NCI-H2196 (cell line): ENCODE data around the gene GMNN.
A peak's percentile ranks its signal among the peaks of the same experiment; 100 is the strongest.
"Not testable (repeated sequence)": the region's sequence is repeated elsewhere in the genome, so short reads cannot be mapped to it uniquely, and the experiment has no call there.

ENCODE experiments used
- DNase-seq: peaks from one replicate; lab custom pipeline; 2025; ENCODE audit not compliant: unreplicated experiment; lab: John Stamatoyannopoulos, UW

GMNN gene

GRCh38 chr6:24761193-24761835, 13.4 kb upstream of the GMNN start:
- no peak for DNase-seq

- DNase-seq: no peak
These were observed 12.9 kb upstream of the GMNN start for GRCh38 chr6:24761851-24762250.

- DNase-seq: peak; percentile 74
These were observed 11.2 kb upstream of the GMNN start for GRCh38 chr6:24763578-24763977.

- DNase-seq: not testable (repeated sequence)
These were observed 9.6 kb upstream of the GMNN start for GRCh38 chr6:24764833-24765828.

GRCh38 chr6:24765968-24766367, 8.8 kb upstream of the GMNN start:
- not testable (repeated sequence) for DNase-seq

GRCh38 chr6:24766680-24767462, 7.9 kb upstream of the GMNN start:
- peak; percentile 45 for DNase-seq

- no peak for DNase-seq
These were observed 6.4 kb upstream of the GMNN start for GRCh38 chr6:24768361-24768760.

GRCh38 chr6:24775520-24776058, 852 bp downstream of the GMNN start:
- DNase-seq: no peak

- no peak for DNase-seq
These were observed 2.5 kb downstream of the GMNN start for GRCh38 chr6:24777227-24777626.

- DNase-seq: no peak
These were observed 3.4 kb downstream of the GMNN start for GRCh38 chr6:24778121-24778520.

GRCh38 chr6:24778878-24779277, 4.1 kb downstream of the GMNN start:
- no peak for DNase-seq

- no peak for DNase-seq
These were observed 4.8 kb downstream of the GMNN start for GRCh38 chr6:24779416-24780016.

GRCh38 chr6:24780206-24780605, 5.5 kb downstream of the GMNN start:
- DNase-seq: no peak

GRCh38 chr6:24788031-24788665, 13.4 kb downstream of the GMNN start:
- DNase-seq: no peak

- no peak for DNase-seq
These were observed 20.4 kb downstream of the GMNN start for GRCh38 chr6:24795106-24795505.

- no peak for DNase-seq
These were observed 22.0 kb downstream of the GMNN start for GRCh38 chr6:24796616-24797290.

GRCh38 chr6:24797596-24798216, 23.0 kb downstream of the GMNN start:
- DNase-seq: no peak

- no peak for DNase-seq
These were observed 24.2 kb downstream of the GMNN start, which contains the start of gene ARMH2 for GRCh38 chr6:24798740-24799540. Gene ARMH2 (minus strand): TSS chr6:24798917. CDS start chr6:24798857, 60 bp downstream.
